Measurements from ENCODE around the gene SMPD3.

SMPD3 gene

DNA sequence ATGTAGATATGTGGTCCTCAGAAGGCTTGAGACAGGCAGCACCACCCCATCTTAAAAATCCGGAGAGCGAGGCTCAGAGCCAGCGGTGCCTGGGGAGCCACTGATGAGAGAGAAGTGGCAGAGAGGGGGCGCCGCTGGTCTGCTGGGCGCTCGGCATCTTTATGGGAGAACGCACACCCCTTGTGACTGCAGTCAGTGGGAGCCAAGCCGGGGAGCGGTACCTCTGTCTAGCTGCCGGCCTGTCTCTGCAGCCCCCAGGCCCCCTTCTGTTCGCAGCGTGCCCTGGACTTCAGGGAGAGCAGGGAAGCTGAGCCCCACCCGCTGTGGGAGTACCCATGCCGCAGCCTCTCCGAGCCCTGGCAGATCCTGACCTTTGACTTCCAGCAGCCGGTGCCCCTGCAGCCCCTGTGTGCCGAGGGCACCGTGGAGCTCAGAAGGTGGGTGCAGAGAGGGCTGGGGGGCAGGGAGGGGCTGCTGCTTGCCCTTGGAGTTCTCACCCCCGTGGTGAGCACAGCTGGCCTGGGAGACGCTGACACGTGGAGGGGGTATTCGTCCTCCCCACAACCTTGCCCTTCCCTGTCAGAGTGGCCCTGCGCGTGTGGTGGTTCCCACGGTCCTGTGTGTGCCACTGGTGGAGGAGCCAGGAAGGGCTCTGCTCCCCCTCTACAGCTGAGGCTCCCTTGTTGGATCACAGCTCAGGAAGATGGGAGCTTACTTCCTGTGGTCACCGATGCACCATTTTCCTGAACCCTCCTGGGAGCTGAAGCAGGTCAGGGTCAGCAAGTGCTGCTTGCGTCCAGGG lies 92.7 kb downstream of the SMPD3 start:
- DNase-seq, result no peak
- in situ Hi-C loops (cut with HindIII; ENCODE audit: low pct_ligation_motif_present, low pct_unique_long_range_greater_than_20kb, low sequenced_read_pairs), result no loop called here

DNA sequence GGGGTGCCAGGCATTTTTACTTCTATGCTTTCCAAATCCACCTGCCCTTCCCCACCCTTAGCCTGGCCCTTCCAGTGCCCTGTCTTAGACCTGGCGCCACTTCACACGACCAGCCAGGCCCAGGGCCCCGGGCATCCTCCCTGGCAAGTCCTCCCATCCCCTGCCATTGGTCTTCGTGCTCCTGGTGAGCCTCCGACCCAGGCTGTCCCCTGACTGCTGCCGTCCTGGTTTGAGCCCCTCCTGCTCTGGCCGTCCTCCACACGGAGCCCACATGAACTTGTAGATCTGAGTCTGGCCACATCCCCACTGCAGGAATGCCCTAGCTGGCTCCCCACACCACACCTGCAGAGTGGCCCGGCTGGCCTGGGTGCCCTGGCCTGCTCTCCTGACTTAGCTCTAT lies 93.5 kb downstream of the SMPD3 start:
- no peak for DNase-seq
- in situ Hi-C loops (cut with HindIII; ENCODE audit: low pct_ligation_motif_present, low pct_unique_long_range_greater_than_20kb, low sequenced_read_pairs), result no loop called here

GRCh38 chr16:68353366-68353765 lies 94.9 kb downstream of the SMPD3 start:
- DNase-seq, result no peak
- in situ Hi-C loops (cut with HindIII; ENCODE audit: low pct_ligation_motif_present, low pct_unique_long_range_greater_than_20kb, low sequenced_read_pairs), result no loop called here

DNA sequence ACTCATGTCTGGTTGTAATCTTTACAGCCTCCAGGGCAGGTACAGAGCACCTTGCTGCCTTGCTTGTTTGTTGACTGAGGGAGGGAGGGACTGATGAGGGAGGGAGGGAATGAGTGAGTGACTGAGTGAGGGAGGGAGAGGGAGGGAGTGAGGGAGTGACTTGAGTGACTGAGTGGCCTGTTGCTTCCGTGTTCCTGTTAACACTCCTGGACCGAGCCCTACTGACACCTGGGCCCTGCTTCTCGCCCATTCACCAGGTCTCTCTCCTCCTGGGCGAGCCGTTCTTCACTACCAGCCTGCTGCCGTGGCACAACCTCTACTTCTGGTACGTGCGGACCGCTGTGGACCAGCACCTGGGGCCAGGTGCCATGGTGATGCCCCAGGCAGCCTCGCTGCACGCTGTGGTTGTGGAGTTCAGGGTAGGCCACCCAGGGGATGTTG lies 96.3 kb downstream of the SMPD3 start:
- DNase-seq, result no peak
- in situ Hi-C loops (cut with HindIII; ENCODE audit: low pct_ligation_motif_present, low pct_unique_long_range_greater_than_20kb, low sequenced_read_pairs), result no loop called here

- in situ Hi-C loops (cut with HindIII; ENCODE audit: low pct_ligation_motif_present, low pct_unique_long_range_greater_than_20kb, low sequenced_read_pairs), result no loop called here
- DNase-seq, result no peak
Measured at GRCh38 chr16:68351463-68351862, 96.8 kb downstream of the SMPD3 start.

GRCh38 chr16:68350813-68351350 lies 97.4 kb downstream of the SMPD3 start:
- in situ Hi-C loops (cut with HindIII; ENCODE audit: low pct_ligation_motif_present, low pct_unique_long_range_greater_than_20kb, low sequenced_read_pairs), result no loop called here
- DNase-seq, result no peak

- no peak for DNase-seq
- in situ Hi-C loops (cut with HindIII; ENCODE audit: low pct_ligation_motif_present, low pct_unique_long_range_greater_than_20kb, low sequenced_read_pairs), result loop anchor here (25.0 kb wide), 1 partner anchor 263 kb away; the partner anchor contains the start of gene NFATC3
Measured at GRCh38 chr16:68349838-68350410, 98.4 kb downstream of the SMPD3 start.

DNA sequence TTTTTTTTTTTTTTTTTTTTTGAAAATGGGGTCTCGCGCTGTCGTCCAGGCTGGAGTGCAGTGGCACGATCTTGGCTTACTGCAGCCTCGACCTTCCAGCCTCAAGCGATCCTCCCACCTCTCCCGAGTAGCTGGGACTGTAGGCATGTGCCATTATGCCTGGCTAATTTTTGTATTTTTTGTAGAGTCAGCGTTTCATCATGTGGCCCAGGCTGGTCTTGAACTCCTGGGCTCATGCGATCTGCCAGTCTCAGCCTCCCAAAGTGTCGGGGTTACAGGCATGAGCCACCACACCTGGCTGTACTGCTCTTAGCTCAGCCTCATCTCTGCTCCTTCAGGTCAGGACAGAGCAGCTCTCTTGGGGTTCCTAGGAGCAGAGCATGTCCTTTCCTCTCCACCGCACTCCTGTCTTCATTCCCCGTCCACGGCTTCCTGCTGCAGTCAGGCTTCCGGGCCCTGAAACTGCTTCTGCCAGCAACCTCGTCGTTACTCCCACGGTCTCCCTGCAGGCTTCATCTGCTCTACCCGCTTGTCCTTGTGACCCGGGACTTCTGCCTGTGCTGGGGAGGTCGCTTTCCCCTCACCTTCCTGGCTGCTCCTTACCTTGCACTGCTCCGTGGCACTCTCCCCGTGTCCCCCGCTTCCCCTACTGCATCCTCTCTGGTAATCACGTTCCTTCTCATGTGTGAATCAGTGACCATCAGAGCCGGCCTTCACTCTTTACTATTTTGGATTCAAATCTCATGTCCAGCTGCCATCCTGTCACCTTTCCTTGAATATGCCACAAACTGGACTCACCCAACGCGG lies 99.5 kb downstream of the SMPD3 start:
- DNase-seq, result no peak
- in situ Hi-C loops (cut with HindIII; ENCODE audit: low pct_ligation_motif_present, low pct_unique_long_range_greater_than_20kb, low sequenced_read_pairs), result loop anchor here (25.0 kb wide), 1 partner anchor 262 kb away; the partner anchor contains the start of gene NFATC3

DNA sequence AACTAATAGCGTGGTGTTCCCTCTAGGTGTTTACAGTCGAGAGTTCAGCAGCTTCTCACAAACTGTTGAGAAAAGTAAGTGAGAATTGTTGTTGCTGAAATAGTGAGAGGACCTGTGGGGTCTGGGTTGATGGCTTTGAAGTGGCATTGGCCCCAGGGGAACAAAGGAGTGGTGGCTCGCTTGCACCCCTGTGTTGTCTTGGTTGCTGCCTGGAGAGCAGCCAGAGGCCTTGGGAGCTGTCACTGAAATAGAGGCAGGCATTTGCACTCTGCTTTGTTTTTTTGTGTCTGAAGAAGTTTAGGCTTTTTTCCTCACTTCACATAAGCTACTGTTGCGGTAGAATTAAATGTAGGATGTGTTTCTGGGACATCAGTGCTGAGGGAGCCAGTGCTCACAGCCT lies 100.7 kb downstream of the SMPD3 start:
- DNase-seq, result no peak
- in situ Hi-C loops (cut with HindIII; ENCODE audit: low pct_ligation_motif_present, low pct_unique_long_range_greater_than_20kb, low sequenced_read_pairs), result loop anchor here (25.0 kb wide), 1 partner anchor 260 kb away; the partner anchor contains the start of gene NFATC3

DNA sequence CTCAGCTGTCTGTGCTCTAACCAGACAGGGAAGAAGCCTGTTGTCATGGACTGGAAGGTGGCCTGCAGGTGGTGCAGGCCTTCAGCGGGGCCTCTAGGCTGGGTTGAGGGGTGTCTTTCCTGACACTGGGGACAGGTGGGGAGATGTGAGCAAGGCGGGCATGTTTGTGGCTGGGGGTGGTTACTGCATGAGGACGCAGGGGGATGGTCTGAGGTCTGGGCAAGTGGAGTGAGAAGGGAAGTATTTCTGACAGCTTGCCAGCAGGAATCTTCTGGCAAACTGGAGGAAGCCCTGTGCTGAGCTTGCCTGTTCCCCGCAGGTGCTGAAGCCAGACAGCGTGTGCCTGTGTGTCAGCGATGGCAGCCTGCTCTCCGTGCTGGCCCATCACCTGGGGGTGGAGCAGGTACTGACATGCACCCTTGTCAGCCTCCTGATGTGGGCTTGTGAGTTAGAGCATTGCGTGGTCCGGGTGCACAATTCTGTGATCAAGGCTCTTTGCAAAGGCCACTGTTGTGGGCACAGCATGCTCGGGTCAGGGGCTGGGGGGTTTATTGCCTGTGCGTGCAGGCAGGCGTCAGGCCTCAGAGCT lies 101.3 kb downstream of the SMPD3 start:
- in situ Hi-C loops (cut with HindIII; ENCODE audit: low pct_ligation_motif_present, low pct_unique_long_range_greater_than_20kb, low sequenced_read_pairs), result loop anchor here (25.0 kb wide), 1 partner anchor 260 kb away; the partner anchor contains the start of gene NFATC3
- no peak for DNase-seq

DNA sequence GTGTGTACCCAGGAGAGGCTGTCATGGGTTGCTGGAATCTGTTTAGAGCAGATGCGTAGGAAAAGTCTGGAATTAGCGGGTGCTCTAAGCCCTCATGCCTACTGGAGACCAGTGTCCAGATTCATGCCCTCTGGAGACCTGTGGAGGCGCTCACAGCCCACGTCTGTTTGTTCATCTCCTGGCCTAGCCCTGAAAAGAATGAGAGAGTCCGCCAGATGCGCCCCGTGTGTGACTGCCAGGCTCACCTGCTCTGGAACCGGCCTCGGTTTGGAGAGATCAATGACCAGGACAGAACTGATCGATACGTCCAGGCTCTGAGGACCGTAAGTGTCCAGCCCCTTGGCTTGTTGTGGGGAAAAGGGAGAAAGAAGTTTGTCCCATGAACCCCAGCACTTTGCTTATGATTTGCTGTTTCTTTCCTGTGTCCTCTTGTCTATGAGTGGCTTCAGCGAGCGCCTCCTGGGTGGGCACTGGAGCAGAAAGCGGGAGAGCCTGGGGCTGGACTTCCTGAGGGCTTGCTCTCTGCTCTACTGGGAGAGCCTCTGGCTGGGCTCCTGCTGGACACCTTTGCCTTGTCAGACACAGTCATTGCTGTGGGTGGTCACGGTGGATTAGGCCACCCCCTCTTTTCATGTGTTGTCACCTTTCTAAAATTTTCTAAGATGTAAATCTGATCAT lies 102.2 kb downstream of the SMPD3 start:
- in situ Hi-C loops (cut with HindIII; ENCODE audit: low pct_ligation_motif_present, low pct_unique_long_range_greater_than_20kb, low sequenced_read_pairs), result loop anchor here (25.0 kb wide), 1 partner anchor 259 kb away; the partner anchor contains the start of gene NFATC3
- no peak for DNase-seq

DNA sequence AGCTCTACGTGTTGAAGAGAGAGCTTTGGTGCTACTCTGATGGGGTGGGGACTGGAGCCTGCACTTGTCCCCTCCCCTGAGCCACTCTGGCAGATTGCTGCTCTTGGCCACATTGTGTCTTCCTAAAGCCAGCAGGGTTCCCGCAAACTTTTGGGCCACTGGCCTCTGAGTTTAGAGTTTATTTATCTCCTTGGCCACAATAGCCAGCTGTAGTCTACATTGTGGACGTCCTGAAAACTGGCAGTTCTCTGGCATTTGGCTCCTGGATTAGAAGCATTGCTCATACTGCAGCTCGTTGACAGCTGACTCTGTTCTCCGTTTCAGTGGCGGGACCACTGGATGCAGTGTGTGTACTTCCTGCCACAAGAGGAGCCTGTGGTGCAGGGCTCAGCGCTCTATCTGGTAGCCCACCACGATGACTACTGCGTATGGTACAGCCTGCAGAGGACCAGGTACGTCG lies 102.9 kb downstream of the SMPD3 start:
- DNase-seq, result no peak
- in situ Hi-C loops (cut with HindIII; ENCODE audit: low pct_ligation_motif_present, low pct_unique_long_range_greater_than_20kb, low sequenced_read_pairs), result loop anchor here (25.0 kb wide), 1 partner anchor 258 kb away; the partner anchor contains the start of gene NFATC3

GRCh38 chr16:68344252-68344651 lies 104.1 kb downstream of the SMPD3 start:
- no peak for DNase-seq
- in situ Hi-C loops (cut with HindIII; ENCODE audit: low pct_ligation_motif_present, low pct_unique_long_range_greater_than_20kb, low sequenced_read_pairs), result loop anchor here (25.0 kb wide), 1 partner anchor 257 kb away; the partner anchor contains the start of gene NFATC3

DNA sequence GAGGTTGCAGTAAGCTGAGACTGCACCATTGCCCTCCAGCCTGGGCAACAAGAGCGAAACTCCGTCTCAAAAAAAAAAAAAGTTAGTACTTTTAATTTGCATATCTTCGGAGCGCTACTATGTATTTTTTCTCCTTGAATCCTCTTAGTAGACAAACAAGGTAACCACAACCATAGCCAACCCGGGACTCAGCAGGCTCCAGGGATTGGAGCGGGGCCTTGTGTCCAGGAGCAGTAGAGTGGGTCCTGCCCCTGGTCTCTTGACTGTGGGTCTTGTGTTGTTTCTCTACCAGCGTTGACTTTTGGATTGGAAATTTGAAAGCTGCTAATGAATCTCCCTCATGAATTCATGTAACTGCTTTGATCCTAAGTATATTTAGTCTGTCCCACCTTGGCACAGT lies 105.2 kb downstream of the SMPD3 start:
- in situ Hi-C loops (cut with HindIII; ENCODE audit: low pct_ligation_motif_present, low pct_unique_long_range_greater_than_20kb, low sequenced_read_pairs), result loop anchor here (25.0 kb wide), 1 partner anchor 256 kb away; the partner anchor contains the start of gene NFATC3

GRCh38 chr16:68342620-68343019 lies 105.7 kb downstream of the SMPD3 start:
- in situ Hi-C loops (cut with HindIII; ENCODE audit: low pct_ligation_motif_present, low pct_unique_long_range_greater_than_20kb, low sequenced_read_pairs), result loop anchor here (25.0 kb wide), 1 partner anchor 255 kb away; the partner anchor contains the start of gene NFATC3
- DNase-seq, result no peak

More for the DNA sequence above, 105.2 kb downstream of the SMPD3 start:
- no peak for DNase-seq

- in situ Hi-C loops (cut with HindIII; ENCODE audit: low pct_ligation_motif_present, low pct_unique_long_range_greater_than_20kb, low sequenced_read_pairs), result loop anchor here (25.0 kb wide), 1 partner anchor 252 kb away; the partner anchor contains the start of gene NFATC3
- no peak for DNase-seq
Measured at GRCh38 chr16:68339214-68339613, 109.1 kb downstream of the SMPD3 start.
